Activated CD4-positive, alpha-beta T cell treated with anti-CD3 and anti-CD28 coated beads, Interleukin-2, amount 10 ng/mL, durations not matched to agents 24 days and 14 days (primary cell): ENCODE data around the gene DLL4. TPM values are rescaled to one million over a fixed set of nuclear protein-coding genes. Genes with fewer than 3 reads are reported as not detected.
A peak's percentile ranks its signal among the peaks of the same experiment; 100 is the strongest.
"Not testable (repeated sequence)": the region's sequence is repeated elsewhere in the genome, so short reads cannot be mapped to it uniquely, and the experiment has no call there.

Experiments
- DNase-seq: peaks from one replicate; pipeline ENCODE4 v3.0.0; 2022
- H3K27ac Mint-ChIP-seq: one replicate; pipeline ENCODE4 v1.8.0; 2022; ENCODE audit warnings: mild to moderate bottlenecking, mixed read lengths
- H3K27me3 Mint-ChIP-seq: one replicate; pipeline ENCODE4 v1.8.0; 2022; ENCODE audit warnings: mixed read lengths
- H3K36me3 Mint-ChIP-seq: one replicate; pipeline ENCODE4 v1.8.0; 2022; ENCODE audit warnings: low read depth, mild to moderate bottlenecking, mixed read lengths
- H3K4me1 Mint-ChIP-seq: one replicate; pipeline ENCODE4 v1.8.0; 2021; ENCODE audit warnings: mixed read lengths
- H3K4me3 Mint-ChIP-seq: one replicate; pipeline ENCODE4 v1.8.0; 2022; ENCODE audit warnings: mild to moderate bottlenecking, moderate library complexity, mixed read lengths
- H3K9me3 Mint-ChIP-seq: one replicate; pipeline ENCODE4 v1.8.0; 2021; ENCODE audit warnings: mixed read lengths
- intact Hi-C: fragments of 100-400 bp; cut with micrococcal nuclease; formaldehyde crosslinking; loops from one replicate; pipeline ENCODE4 v1.15.1; 2023
- total RNA-seq: library from RNA; stranded (reverse); gene quantifications from 2 replicates; pipeline ENCODE4 v1.2.3, GENCODE V29; 2022

The DLL4 gene
- total RNA-seq, 1 donor from 2014 or later: not detected

DNA sequence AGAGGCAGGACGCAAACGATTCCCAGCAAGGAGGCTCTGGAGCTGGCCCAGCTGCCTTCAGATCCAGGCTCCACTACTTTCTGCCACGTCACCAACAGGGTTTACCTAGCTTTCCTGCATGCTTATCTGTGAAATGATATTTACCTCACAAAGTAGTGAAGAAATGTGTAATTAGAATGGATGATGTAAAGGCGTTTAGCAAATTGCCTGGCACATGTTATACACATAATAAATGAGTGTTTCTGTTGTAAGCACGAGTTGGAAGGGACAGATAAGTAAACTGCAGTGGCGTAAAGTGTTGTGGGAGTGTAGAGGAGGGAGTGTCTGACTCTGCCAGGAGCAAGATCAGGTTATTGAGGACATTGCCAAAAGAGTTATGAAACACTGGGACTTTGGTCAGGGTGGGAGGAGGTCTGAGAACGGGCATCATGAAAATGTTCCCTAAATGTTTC is 20.6 kb downstream of the DLL4 start:
- peaks cover 3% of the 10 kb centered on the region for H3K36me3 Mint-ChIP-seq
- H3K4me3 Mint-ChIP-seq: no peak overlapping the region
- H3K9me3 Mint-ChIP-seq: no peaks in the 10 kb centered on the region
- no peaks in the 10 kb centered on the region for H3K27me3 Mint-ChIP-seq
- no peak for DNase-seq
- intact Hi-C loops: no loop called here
- peaks cover 32% of the 10 kb centered on the region for H3K4me1 Mint-ChIP-seq
- H3K27ac Mint-ChIP-seq: no peak overlapping the region

DNA sequence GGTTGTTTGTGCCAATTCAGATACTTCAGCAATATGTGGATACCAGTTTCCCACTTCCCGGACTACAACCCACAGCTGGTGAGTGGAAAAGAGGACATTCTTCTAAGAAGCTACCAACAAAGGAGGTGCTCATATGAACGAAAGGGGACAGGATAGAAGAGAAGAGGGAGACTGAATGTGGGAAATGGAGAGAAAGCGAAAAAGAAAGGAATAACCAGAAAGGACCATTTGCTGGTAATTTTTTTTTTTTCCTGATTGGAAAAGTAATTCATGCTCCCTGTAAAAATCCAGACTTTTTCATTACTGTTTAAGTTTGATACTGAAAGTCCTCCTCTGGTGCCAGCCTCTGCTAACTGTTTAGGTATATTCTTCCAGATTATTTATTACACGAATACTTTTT is 22.6 kb downstream of the DLL4 start:
- Mint-ChIP-seq H3K36me3 (peaks cover 12% of the 10 kb centered on the region), H3K27ac (no peak overlapping the region)

DNA sequence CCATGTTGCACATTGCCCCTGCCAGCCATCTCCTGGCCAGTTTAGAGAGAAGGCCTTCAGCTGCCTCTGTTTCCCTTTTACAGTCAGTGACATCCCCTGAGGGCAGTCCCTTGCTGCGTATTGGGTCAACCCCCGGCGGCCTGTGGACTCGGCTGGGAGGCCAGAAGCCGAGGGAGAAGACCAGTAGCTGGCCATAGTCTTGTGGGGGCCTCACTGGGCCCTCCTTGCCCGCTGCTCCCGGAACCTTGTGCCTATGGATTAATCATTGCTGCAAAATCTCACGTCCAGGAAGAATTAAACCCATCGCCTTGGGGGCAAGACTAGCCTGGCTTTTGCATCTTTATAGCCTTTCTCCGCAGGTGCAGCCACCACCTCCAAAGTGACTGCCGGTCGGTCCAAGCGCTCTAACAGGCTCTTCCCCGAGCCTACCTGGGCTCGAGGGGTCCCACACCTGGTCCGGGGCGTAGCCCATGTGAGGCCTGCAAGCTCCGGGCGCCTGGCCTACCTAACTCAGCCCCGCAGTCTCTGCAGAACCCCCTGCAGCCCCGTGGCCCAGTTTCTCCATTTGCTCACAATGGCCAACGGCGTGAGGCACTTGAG is 23.3 kb downstream of the DLL4 start:
- peak overlapping the region; percentile 92 for H3K4me3 Mint-ChIP-seq
- H3K9me3 Mint-ChIP-seq: no peaks in the 10 kb centered on the region
- peaks cover 12% of the 10 kb centered on the region for H3K36me3 Mint-ChIP-seq
- no peaks in the 10 kb centered on the region for H3K27me3 Mint-ChIP-seq
- peak overlapping the region; percentile 91 for H3K27ac Mint-ChIP-seq
- DNase-seq: no peak
- intact Hi-C loops: loop anchor here (2.0 kb wide), 1 partner anchor 278 kb away; the partner anchor contains the start of genes CHP1 and EXD1
- H3K4me1 Mint-ChIP-seq: peaks cover 32% of the 10 kb centered on the region

More for the DNA sequence above, 22.6 kb downstream of the DLL4 start:
- H3K27me3 Mint-ChIP-seq: no peaks in the 10 kb centered on the region
- H3K4me1 Mint-ChIP-seq: peaks cover 32% of the 10 kb centered on the region
- no peak for DNase-seq
- intact Hi-C loops: loop anchor here (2.0 kb wide), 1 partner anchor 279 kb away; the partner anchor contains the start of genes CHP1 and EXD1
- H3K9me3 Mint-ChIP-seq: no peaks in the 10 kb centered on the region
- H3K4me3 Mint-ChIP-seq: peak overlapping the region; percentile 92

DNA sequence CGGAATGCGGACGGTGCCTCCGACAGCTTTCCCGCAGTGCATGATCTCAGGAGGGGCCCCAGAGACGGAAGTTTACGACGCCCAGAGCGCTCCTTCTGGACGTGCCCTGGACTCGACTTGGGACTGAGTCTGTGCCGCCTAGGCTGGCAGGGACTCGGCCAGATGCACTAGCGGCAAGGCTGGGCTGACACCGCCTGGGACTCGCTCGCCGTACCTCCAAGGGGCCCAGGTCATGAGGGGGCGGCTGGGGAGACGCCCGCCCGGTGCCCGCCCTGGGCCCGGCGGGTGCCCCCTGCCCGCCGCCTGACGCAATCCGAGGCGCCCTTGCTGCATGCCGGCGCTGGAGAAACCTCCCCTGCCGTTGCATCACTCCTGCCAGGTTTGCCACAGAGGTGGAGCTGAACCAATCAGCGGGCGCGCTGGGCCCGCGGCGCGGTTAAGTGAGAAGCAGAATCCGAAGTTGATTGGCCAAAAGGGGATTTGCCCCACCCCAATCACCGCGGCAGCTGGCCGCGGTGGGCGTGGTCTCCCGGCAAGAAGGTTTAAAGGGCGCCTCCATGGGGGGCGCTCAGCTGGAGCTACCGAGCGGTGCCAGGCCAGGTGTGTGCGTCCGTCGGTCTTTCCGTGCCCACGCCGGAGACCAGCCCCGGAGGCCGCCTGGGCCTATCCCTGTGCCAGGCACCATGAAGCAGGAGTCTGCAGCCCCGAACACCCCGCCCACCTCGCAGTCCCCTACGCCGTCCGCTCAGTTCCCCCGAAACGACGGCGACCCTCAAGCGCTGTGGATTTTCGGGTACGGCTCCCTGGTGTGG is 24.0 kb downstream of the DLL4 start, which contains the start of gene CHAC1:
TSS of gene CHAC1 (plus strand) at position 571 of the 812 bp plus-strand sequence. CDS start at position 684, 113 bp downstream.
- Mint-ChIP-seq H3K27me3 (no peaks in the 10 kb centered on the region), H3K27ac (peak within 1 kb of the TSS; percentile 91), H3K4me1 (peaks cover 32% of the 10 kb centered on the region), H3K9me3 (no peaks in the 10 kb centered on the region), H3K4me3 (peak within 1 kb of the TSS; percentile 92), H3K36me3 (peaks cover 12% of the 10 kb centered on the region)
- intact Hi-C loops: loop anchor here (1.0 to 2.0 kb wide), 2 partner anchors 11 to 278 kb away; partner anchors contain the start of genes CHP1 and EXD1
- peak; percentile 99 for DNase-seq

DNA sequence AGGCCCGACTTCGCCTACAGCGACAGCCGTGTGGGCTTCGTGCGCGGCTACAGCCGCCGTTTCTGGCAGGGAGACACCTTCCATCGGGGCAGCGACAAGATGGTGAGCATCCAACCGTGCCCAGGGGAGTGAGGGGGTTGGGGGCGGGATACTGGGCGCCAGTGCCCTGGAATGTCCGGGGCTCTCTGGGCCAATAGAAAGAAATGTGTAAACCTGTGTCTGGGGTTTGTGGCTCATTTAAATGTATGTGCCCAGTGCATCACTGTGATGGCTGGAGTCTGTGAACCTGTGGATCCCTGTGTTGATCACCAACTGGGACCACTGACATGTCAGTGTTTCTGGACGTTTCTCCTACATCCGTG is 24.6 kb downstream of the DLL4 start:
- Mint-ChIP-seq H3K36me3 (peaks cover 12% of the 10 kb centered on the region), H3K4me1 (peaks cover 34% of the 10 kb centered on the region), H3K27me3 (no peaks in the 10 kb centered on the region), H3K9me3 (no peaks in the 10 kb centered on the region), H3K4me3 (peak overlapping the region; percentile 92), H3K27ac (peak overlapping the region; percentile 64)
- intact Hi-C loops: loop anchor here (1.0 to 2.0 kb wide), 2 partner anchors 11 to 277 kb away; partner anchors contain the start of genes CHP1 and EXD1
- DNase-seq: no peak

DNA sequence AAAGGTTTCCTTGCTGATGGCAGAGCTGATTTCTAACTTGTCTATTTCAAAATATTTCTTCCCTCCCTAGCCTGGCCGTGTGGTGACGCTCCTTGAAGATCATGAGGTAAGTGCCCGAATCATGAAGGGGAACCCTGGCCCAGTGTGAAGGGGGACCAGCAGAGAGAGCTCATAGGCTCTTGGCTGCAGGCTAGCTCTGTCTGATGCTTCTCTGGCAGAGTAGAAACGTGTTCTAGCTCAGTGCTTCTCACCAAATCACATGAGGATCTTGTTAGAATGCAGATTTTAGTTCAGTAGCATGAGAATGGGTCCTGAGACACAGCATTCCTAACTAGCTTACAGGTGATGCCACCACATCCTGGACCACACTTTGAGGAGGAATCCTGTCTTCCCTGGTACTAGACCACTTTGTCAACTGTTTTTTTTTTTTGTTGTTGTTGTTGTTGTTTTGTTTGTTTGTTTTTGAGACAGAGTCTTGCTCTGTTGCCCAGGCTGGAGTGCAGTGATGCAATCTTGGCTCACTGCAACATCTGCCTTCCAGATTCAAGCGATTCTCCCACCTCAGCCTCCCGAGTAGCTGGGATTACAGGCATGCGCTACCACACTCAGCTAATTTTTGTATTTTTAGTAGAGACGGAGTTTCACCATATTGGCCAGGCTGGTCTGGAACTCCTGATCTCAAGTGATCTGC is 25.2 kb downstream of the DLL4 start:
- DNase-seq, H3K9me3 Mint-ChIP-seq, H3K27me3 Mint-ChIP-seq, intact Hi-C loops: not testable (repeated sequence)
- Mint-ChIP-seq H3K4me1 (peaks cover 36% of the 10 kb centered on the region), H3K27ac (peak overlapping the region; percentile 64), H3K4me3 (peak overlapping the region; percentile 92), H3K36me3 (peaks cover 12% of the 10 kb centered on the region)

DNA sequence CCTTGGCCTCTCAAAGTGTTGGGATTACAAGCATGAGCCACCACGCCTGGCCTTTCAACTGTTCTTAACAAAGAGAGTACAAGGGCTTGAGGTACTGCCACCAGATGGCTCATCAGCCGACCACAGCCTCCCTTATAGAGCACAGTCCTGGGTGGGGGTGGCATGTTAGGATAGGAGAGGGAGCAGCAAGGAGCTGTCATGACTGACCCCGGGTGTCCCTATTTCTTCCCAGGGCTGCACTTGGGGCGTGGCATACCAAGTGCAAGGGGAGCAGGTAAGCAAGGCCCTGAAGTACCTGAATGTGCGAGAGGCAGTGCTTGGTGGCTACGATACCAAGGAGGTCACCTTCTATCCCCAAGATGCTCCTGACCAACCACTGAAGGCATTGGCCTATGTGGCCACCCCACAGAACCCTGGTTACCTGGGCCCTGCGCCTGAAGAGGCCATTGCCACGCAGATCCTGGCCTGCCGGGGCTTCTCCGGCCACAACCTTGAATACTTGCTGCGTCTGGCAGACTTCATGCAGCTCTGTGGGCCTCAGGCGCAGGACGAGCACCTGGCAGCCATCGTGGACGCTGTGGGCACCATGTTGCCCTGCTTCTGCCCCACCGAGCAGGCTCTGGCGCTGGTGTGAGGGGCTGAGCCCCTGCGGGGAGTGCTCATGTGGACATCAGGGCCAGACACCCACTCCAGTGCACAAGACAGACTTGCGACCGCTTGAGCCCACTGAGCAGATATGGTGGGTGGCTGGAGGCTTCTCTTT is 26.2 kb downstream of the DLL4 start:
- H3K36me3 Mint-ChIP-seq: peaks cover 12% of the 10 kb centered on the region
- H3K27me3 Mint-ChIP-seq: no peaks in the 10 kb centered on the region
- H3K4me1 Mint-ChIP-seq: peaks cover 39% of the 10 kb centered on the region
- peak overlapping the region; percentile 92 for H3K4me3 Mint-ChIP-seq
- H3K9me3 Mint-ChIP-seq: no peaks in the 10 kb centered on the region
- no peak for DNase-seq
- intact Hi-C loops: no loop called here
- no peak overlapping the region for H3K27ac Mint-ChIP-seq

DNA sequence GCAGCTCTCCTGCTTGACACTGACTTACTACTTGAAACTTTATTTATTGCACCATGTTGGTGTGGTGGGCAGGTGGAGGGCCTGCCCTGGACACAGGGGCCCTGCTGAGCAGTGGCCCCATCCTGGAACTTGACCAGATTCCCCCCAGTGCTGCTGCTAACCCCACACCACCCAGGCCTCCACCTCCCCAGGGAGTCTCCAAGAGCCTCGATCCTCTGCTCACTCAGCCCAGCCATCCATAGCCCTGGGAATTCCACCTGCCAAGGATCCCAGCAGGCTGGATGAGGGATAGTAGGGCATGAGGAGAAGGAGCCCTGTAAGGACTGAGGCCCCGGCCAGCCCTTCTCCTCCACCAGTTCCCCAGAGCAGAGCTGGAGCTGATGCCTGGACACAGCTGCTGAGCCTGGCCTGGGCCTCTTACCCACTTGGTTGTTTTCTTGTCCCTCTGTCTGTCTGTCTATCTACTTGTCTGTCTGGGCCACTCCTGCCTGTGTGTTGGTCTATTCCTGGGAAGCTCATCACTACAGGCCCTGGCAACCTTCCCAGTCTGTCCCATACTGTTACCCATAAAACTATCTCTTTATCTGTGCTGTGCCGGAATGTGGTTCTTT is 26.9 kb downstream of the DLL4 start:
- intact Hi-C loops: no loop called here
- no peak overlapping the region for H3K27ac Mint-ChIP-seq

DNA sequence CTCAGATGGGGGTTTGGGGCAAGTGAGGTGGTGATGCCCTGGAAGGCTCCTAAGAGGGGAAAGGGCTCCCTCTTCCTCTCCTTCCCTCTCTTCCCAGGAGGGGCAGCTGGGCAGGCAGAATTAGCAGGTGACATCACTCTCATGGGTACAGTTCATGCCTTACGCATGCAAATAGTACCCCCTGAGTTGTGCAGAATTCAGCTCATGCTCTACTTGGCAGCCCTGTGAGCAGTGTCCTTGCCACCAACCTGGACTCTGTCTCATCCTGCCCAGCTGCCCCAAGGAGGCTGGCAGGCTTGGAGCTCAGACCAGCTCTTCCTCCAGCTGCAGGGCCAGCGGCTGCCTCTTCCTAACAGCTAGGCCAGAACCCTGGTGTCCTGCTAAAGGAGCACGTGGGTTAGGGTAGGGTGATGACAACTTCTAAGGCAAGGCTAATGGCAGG is 27.4 kb downstream of the DLL4 start:
- Mint-ChIP-seq H3K27me3 (no peaks in the 10 kb centered on the region), H3K4me1 (peaks cover 38% of the 10 kb centered on the region), H3K4me3 (peak overlapping the region; percentile 2), H3K36me3 (peaks cover 12% of the 10 kb centered on the region), H3K9me3 (no peaks in the 10 kb centered on the region), H3K27ac (no peak overlapping the region)
- intact Hi-C loops: no loop called here
- no peak for DNase-seq

More for the DNA sequence above, 26.9 kb downstream of the DLL4 start:
- Mint-ChIP-seq H3K9me3 (no peaks in the 10 kb centered on the region), H3K4me3 (peak overlapping the region; percentile 2), H3K36me3 (peaks cover 12% of the 10 kb centered on the region), H3K27me3 (no peaks in the 10 kb centered on the region), H3K4me1 (peaks cover 39% of the 10 kb centered on the region)
- no peak for DNase-seq

DNA sequence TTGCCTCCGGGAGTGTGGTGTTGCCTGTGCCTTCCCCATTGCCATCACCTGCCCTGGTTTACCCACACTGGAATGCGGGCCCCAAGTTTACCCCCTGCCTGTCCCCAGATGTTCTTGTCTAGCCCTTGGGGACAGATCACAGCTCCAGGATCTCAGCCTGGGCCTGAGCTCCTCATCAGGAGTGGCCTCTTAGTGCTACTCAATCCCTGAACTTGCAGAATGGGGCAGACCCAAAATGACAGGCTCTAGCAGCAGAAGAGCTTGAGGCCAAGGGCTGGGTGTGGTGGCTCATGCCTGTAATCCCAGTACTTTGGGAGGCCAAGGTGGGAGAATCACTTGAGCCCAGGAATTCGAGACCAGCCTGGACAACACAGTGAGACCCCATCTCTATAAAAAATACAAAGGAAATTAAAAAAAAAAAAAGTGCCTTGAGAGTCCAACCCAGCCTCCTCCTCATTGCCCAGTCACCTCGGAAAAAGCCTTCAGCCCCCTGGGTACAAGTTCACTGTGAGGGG is 28.0 kb downstream of the DLL4 start:
- Mint-ChIP-seq H3K4me3 (no peak overlapping the region), H3K27ac (no peak overlapping the region), H3K36me3 (peaks cover 12% of the 10 kb centered on the region), H3K27me3 (no peaks in the 10 kb centered on the region), H3K4me1 (peaks cover 34% of the 10 kb centered on the region), H3K9me3 (no peaks in the 10 kb centered on the region)
- no peak for DNase-seq
- intact Hi-C loops: no loop called here

DNA sequence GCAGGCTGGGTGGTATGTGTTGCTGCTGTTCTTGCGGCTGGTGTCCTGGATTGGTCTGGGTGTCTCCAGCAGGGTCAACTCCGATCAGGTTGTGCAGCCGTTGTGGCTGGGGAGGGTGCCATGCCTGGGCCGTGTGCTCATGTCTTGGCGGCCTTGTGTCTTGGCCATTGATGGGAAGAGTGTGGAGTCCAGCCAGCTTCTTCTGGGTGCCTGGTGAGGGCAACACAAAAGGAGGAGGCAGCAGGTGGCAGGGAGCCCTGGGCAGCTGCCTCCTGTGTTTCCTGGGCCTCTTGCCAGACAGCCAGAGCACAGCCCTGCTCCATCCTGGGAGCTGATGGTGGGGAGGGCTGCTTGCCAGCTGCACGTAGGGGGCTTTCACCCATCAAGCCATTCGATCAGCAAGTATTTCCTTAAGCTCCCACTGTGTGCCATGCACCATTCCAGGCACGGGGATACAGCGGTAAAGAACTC is 28.5 kb downstream of the DLL4 start:
- Mint-ChIP-seq H3K27me3 (no peaks in the 10 kb centered on the region), H3K4me3 (no peak overlapping the region), H3K9me3 (no peaks in the 10 kb centered on the region), H3K4me1 (peaks cover 29% of the 10 kb centered on the region), H3K27ac (no peak overlapping the region), H3K36me3 (peaks cover 12% of the 10 kb centered on the region)
- intact Hi-C loops: no loop called here
- DNase-seq: no peak

DNA sequence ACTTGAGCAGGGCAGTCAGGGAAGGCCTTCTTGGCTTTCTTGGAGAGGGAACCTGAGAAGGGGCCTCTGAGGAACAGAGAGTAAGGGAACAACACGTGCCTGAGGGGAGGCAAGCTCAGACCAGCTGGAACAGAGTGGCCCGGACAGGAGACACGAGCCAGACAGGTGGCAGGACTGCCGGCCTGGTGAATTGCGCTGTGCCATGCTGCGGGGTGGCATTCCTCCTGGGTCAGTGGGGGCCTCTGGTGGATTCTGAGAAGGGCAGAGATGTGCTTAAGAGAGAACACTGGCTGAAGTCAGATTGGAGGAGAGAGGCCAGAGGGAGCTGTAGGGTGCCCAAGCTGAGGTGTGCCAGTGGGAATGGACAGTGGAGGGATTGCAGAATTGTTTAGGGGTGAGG is 29.0 kb downstream of the DLL4 start:
- intact Hi-C loops: no loop called here

More for the DNA sequence above, 29.0 kb downstream of the DLL4 start:
- no peaks in the 10 kb centered on the region for H3K27me3 Mint-ChIP-seq
- no peaks in the 10 kb centered on the region for H3K9me3 Mint-ChIP-seq
- peaks cover 26% of the 10 kb centered on the region for H3K4me1 Mint-ChIP-seq
- no peak overlapping the region for H3K4me3 Mint-ChIP-seq
- H3K27ac Mint-ChIP-seq: no peak overlapping the region
- peaks cover 11% of the 10 kb centered on the region for H3K36me3 Mint-ChIP-seq
- DNase-seq: no peak
